NK-92 (cell line): ENCODE results near the gene PREP.
"Not testable (repeated sequence)": the region's sequence is repeated elsewhere in the genome, so short reads cannot be mapped to it uniquely, and the experiment has no call there.

Experiments used
- DNase-seq: peaks from one replicate; lab custom pipeline; 2025; ENCODE audit not compliant: unreplicated experiment; lab: John Stamatoyannopoulos, UW

The PREP gene

GRCh38 chr6:105402939-105403935, at the start of gene PREP:
PREP (minus strand) TSS chr6:105403082; CDS start chr6:105402891, 191 bp downstream.
- DNase-seq: no peak

GRCh38 chr6:105452376-105452775, 49.5 kb upstream of the PREP start:
- no peak for DNase-seq

GRCh38 chr6:105449756-105450390, 47.0 kb upstream of the PREP start:
- no peak for DNase-seq

GRCh38 chr6:105445481-105445880, 42.6 kb upstream of the PREP start:
- no peak for DNase-seq

DNA sequence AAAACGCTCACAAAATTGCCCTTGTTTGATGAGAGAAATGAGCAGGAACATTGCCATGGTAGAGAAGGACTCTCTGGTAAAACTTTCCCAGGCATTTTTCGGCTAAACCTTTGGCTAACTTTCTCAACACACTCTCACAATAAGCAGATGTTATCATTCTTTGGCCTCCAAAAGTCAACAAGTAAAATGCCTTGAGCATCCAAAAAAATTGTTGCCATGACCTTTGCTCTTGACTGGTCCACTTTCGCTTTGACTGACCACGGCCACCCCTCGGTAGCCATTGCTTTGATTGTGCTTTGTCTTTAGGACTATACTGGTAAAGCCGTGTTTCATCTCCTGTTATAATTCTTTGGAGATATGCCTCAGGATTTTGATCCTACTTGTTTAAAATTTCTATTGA, 41.1 kb upstream of the PREP start:
- no peak for DNase-seq

DNA sequence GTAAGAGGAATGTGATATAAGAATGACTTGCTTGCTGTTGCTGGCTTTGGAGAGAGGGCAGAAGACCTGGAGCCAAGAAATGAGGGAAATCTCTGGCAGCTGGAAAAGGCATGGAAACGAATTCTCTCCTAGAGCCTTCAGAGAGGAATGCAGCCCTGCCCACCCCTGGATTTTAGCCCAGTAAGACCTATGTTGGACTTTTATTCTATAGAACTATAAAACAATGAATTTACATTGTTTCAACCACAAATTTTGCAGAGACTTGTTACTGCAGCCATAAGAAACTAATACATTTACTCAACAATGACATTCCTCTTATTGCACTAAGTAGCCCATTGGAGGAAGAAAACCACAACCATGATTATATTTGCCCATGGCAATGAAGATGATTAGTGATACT, 39.5 kb upstream of the PREP start:
- DNase-seq: no peak

DNA sequence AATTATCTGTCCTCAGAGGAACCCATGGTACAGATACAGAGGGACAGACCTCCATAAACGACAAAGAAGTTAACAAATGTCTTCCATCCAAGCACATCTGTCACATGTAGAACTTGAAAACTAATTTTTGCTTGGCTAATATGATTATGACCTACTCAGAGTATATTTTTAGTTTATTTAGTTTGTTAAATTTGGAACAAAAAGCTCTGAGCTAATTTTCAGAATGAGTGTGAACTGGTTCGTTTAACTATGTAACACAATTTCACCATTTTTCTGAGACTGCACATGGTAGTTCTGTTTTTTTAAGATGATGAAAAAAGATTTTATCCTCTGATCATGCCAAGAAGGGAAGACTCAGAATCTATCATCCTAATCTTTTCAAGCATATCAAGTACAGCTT, 34.4 kb upstream of the PREP start:
- no peak for DNase-seq

DNA sequence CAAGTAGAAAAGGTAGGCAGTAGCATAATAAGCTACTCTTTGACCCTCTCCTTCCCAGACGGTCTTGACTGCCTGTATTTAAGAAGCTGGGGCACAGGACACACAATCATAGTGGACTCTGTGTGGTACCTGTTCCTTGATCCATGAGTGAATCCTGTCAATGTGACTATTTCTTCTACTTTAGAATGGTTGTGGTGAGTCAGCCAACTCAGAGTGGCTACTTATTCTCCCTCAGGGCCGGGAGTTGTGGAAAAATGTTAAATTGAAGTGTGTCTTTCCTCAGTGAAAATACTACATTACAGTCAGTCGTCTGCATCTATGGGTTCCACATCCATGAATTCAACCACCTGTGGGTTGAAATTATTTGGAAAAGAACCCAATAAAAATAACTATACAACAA, 30.8 kb upstream of the PREP start:
- no peak for DNase-seq

- DNase-seq: no peak
These were observed 29.9 kb upstream of the PREP start for GRCh38 chr6:105432797-105433196.

GRCh38 chr6:105431226-105431625, 28.3 kb upstream of the PREP start:
- DNase-seq: no peak

DNA sequence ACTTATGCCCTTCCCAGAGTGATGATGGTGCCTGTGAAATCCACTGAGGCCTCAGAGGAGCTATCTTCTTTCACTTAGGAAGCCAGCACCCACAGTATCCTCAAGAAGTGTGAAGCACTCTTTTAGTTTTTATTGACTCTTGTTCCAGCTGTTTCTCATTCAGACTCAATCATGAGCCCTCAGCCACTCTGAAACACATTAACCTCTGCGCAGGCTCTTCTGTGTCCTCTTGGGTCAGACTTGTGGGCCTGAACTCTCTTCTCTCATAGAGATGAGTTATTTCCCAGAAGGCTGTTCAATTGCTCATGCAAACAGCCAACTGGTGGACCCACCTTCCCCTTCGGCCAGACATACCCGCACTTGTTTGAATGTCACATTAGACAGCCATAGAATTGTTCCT, 27.8 kb upstream of the PREP start:
- DNase-seq: no peak

GRCh38 chr6:105429676-105430075, 26.8 kb upstream of the PREP start:
- DNase-seq: no peak

GRCh38 chr6:105428342-105428957, 25.6 kb upstream of the PREP start:
- DNase-seq: no peak

GRCh38 chr6:105424175-105424783, 21.4 kb upstream of the PREP start:
- DNase-seq: no peak

DNA sequence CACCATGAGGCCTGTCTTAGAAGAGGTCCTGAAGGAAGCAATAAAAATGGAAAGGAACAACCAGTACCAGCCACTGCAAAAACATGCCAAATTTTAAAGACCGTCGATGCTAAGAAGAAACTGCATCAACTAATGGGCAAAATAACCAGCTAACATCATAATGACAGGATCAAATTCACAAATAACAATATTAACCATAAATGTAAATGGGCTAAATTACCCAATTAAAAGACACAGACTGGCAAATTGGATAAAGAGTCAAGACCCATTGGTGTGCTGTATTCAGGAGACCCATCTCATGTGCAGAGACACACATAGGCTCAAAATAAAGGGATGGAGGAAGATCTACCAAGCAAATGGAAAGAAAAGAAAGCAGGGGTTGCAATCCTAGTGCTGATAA, 14.1 kb upstream of the PREP start:
- not testable (repeated sequence) for DNase-seq

DNA sequence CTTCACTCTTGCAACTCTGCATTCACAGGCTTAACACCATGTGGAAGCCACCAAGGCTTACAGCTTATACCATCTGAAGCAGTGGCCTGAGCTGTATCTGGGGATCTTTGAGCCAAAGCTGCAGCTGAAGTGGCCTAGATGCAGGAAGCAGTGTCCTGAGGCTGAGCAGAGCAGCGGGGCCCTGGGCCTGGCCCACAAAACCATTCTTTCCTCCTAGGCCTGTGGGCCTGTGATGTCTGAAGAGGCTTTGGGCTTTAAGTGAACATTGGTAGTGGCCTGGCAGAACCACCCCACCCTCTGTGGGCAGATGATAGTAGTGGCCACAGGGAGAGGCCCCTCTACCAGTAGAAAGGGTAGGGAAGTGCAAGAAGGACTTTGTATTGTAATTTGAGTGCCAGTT, 6.9 kb upstream of the PREP start:
- DNase-seq: no peak

GRCh38 chr6:105402090-105402938, 568 bp downstream of the PREP start:
- DNase-seq: no peak

DNA sequence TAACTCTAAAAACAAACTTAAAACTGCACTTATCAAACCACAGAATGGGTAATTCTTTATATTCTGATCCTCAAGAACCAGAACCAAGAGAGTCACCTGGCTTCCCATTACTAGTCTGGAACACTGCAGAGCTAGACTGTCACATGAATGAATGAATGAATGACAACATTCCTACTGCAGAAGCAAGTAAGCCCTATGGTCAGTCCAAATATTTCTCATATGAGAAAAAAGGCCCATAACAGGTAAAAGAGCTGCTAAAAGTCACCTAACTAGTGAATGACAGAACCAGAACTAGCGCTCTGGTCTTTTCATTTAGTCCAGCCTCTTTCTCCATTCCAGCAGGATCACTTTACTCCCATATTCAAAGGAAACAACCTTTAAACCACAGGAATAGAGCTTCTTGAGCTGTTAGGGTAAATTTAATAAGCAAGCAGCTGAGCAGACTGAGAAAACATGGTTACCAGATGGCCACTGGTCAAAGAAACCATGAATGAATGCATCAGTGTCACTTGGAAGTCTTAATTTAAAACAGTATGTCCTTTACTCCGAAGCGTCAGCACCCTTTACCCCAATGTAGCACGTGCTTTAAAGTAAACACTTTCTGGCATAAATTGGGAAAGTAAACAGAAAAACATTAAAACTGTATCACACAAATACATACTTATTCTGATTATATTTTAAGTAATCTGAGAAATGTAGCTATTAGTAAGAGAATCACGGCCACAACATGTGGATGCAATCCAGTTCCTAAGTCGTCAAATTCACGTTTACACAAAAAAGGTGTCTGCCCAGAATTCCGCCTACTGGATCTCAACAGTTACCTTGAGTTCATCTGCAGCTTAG, 1.4 kb downstream of the PREP start:
- DNase-seq: no peak

DNA sequence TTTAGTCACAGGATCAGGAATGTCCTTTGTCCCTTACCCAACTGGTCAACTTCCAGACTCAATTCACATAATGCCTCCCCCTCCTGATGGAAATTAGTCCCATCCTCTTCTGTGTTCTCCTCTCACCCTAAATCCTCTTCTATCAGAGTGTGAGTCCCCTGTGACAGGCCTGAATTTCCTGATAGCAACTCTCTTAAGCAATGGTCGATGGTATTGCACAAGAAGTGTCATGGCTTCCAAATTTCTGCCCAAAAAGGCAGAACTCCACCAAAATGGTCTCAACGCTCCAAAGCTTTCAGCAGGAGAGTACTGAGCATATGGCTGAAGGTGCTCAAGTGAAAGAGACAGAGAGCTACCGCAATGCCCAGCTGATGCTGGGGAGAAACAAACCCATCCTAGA, 2.4 kb downstream of the PREP start:
- no peak for DNase-seq

DNA sequence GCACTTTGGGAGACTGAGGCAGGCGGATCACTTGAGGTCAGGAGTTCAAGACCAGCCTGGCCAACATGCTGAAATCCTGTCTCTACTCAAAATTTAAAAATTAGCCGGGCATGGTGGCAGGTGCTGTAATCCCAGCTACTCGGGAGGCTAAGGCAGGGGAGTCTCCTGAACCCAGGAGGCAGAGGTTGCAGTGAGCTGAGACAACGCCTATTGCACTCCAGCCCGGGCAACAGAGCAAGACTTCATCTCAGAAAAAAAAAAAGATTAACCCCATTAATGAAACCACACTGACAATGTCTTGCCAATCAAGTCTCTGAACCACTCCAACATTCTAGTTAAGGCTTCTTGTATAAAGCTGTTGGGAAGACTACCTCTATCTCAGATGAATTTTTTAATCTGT, 4.0 kb downstream of the PREP start:
- no peak for DNase-seq
